Suprapubic skin (tissue), 4 donors: ENCODE measurements around the gene RC3H2. TPM values are rescaled to one million over a fixed set of nuclear protein-coding genes. Genes with fewer than 3 reads are reported as not detected.

ENCODE experiments used
- DNase-seq, 2 donors: peaks; one replicate each; pipeline ENCODE4 v3.0.0-alpha.2; 2019; ENCODE audit warnings: low spot score in 2 of 2
- H3K27ac ChIP-seq: fragments of 200-600 bp; sonication (generic); one replicate; pipeline ENCODE4 v1.5.1; 2019
- H3K27me3 ChIP-seq: fragments of 200-600 bp; sonication (generic); one replicate; pipeline ENCODE4 v1.5.1; 2019
- H3K36me3 ChIP-seq: fragments of 200-600 bp; sonication (generic); one replicate; pipeline ENCODE4 v1.5.1; 2019
- H3K4me1 ChIP-seq: fragments of 200-600 bp; sonication (generic); one replicate; pipeline ENCODE4 v1.5.1; 2019
- H3K4me3 ChIP-seq: fragments of 200-600 bp; sonication (generic); one replicate; pipeline ENCODE4 v1.5.1; 2019; ENCODE audit warnings: mild to moderate bottlenecking
- H3K9me3 ChIP-seq: fragments of 200-600 bp; sonication (generic); one replicate; pipeline ENCODE4 v1.5.1; 2019
- CTCF ChIP-seq, 2 donors: fragments of 200-600 bp in 1 of 2; fragments of 450-650 bp in 1 of 2; sonication (generic) in 1 of 2; IDR thresholded peaks; one replicate each; pipeline ENCODE4 v1.5.1; 2016 to 2019; ENCODE audit warnings: antibody characterized with exemption in 2 of 2, mild to moderate bottlenecking in 1 of 2, moderate library complexity in 1 of 2
- EP300 ChIP-seq: sonication (generic); formaldehyde crosslinking; IDR thresholded peaks from one replicate; pipeline ENCODE4 v1.6.1; 2017; ENCODE audit warnings: antibody characterized with exemption
- POLR2A ChIP-seq, 2 donors: fragments of 450-650 bp; IDR thresholded peaks; one replicate each; pipeline ENCODE4 v1.6.1; 2017; ENCODE audit warnings: antibody characterized with exemption in 2 of 2, mild to moderate bottlenecking in 2 of 2, moderate library complexity in 2 of 2
- POLR2AphosphoS5 ChIP-seq, 3 donors: sonication (generic); formaldehyde crosslinking; IDR thresholded peaks; one replicate each; pipeline ENCODE4 v1.6.1; 2017; ENCODE audit warnings: antibody characterized with exemption in 3 of 3
- WGBS: methylation state at CpG from one replicate; pipeline ENCODE4 v1.1.5; 2018; 5-methylcytosine and 5-hydroxymethylcytosine counted together
- total RNA-seq, 4 donors: library from RNA; depleted of rRNA; stranded (reverse); fragments of >200 nt; gene quantifications; one replicate each; pipeline ENCODE4 v1.1.0, GENCODE V29; 2016

Gene RC3H2
- total RNA-seq, 4 donors from 2014 or later, result 24.2 to 59.2 (median 28.6) TPM

- H3K27ac ChIP-seq, result peak within 1 kb of the TSS; percentile 97
- WGBS, result 1% methylated on average over 23 of the region's 54 CpGs
- TF ChIP-seq CTCF (IDR thresholded peaks at IDR 0.05) (no peak), EP300 (no peak), POLR2A (IDR thresholded peaks at IDR 0.05) (peak in 1 of 2 donors; percentile 78), POLR2AphosphoS5 (IDR thresholded peaks at IDR 0.05) (peak in 2 of 3 donors; percentile 66 to 82)
- H3K36me3 ChIP-seq, result peaks cover 5% of the 10 kb centered on the region
- no peaks in the 10 kb centered on the region for H3K9me3 ChIP-seq
- H3K27me3 ChIP-seq, result no peaks in the 10 kb centered on the region
- DNase-seq, result peak; percentile 100
- H3K4me1 ChIP-seq, result peaks cover 30% of the 10 kb centered on the region
- peak within 1 kb of the TSS; percentile 84 for H3K4me3 ChIP-seq
These were observed 35.8 kb upstream of the RC3H2 start, which contains the start of gene RABGAP1 for GRCh38 chr9:122940749-122941581. Gene RABGAP1 (plus strand): TSS chr9:122941020. CDS start chr9:122957060, 16,040 bp downstream.

- 26% methylated on average over 6 of the region's 6 CpGs for WGBS
- Histone ChIP-seq H3K27ac (peak overlapping the region; percentile 97), H3K27me3 (no peaks in the 10 kb centered on the region), H3K4me3 (peak overlapping the region; percentile 84), H3K4me1 (peaks cover 27% of the 10 kb centered on the region), H3K36me3 (peaks cover 5% of the 10 kb centered on the region), H3K9me3 (no peaks in the 10 kb centered on the region)
- no peak for DNase-seq
- TF ChIP-seq CTCF (IDR thresholded peaks at IDR 0.05), result no peak
- no peak for TF ChIP-seq EP300
- no peak for TF ChIP-seq POLR2A (IDR thresholded peaks at IDR 0.05)
- TF ChIP-seq POLR2AphosphoS5 (IDR thresholded peaks at IDR 0.05), result no peak
These were observed 35.2 kb upstream of the RC3H2 start for GRCh38 chr9:122940454-122940748.

GRCh38 chr9:122939601-122940000 is 34.4 kb upstream of the RC3H2 start:
- Histone ChIP-seq H3K27ac (no peak overlapping the region), H3K9me3 (no peaks in the 10 kb centered on the region), H3K36me3 (peaks cover 5% of the 10 kb centered on the region), H3K27me3 (no peaks in the 10 kb centered on the region), H3K4me1 (peaks cover 25% of the 10 kb centered on the region), H3K4me3 (no peak overlapping the region)
- no peak for TF ChIP-seq POLR2A (IDR thresholded peaks at IDR 0.05)
- no peak for TF ChIP-seq POLR2AphosphoS5 (IDR thresholded peaks at IDR 0.05)
- TF ChIP-seq CTCF (IDR thresholded peaks at IDR 0.05), result no peak
- TF ChIP-seq EP300, result no peak
- no peak for DNase-seq
- WGBS, result 88% methylated on average over 4 of the region's 4 CpGs

- H3K27me3 ChIP-seq, result no peaks in the 10 kb centered on the region
- TF ChIP-seq EP300, result no peak
- no peak for TF ChIP-seq POLR2A (IDR thresholded peaks at IDR 0.05)
- no peak for TF ChIP-seq POLR2AphosphoS5 (IDR thresholded peaks at IDR 0.05)
- no peak for TF ChIP-seq CTCF (IDR thresholded peaks at IDR 0.05)
- no peak overlapping the region for H3K4me3 ChIP-seq
- no peaks in the 10 kb centered on the region for H3K9me3 ChIP-seq
- H3K27ac ChIP-seq, result no peak overlapping the region
- H3K36me3 ChIP-seq, result peaks cover 5% of the 10 kb centered on the region
- no peak for DNase-seq
- WGBS, result 67% methylated on average over 1 of the region's 1 CpG
- peaks cover 26% of the 10 kb centered on the region for H3K4me1 ChIP-seq
These were observed 31.7 kb upstream of the RC3H2 start for GRCh38 chr9:122936883-122937282.

- Histone ChIP-seq H3K9me3 (no peaks in the 10 kb centered on the region), H3K36me3 (peaks cover 5% of the 10 kb centered on the region), H3K27ac (no peak overlapping the region), H3K27me3 (no peaks in the 10 kb centered on the region), H3K4me1 (peaks cover 22% of the 10 kb centered on the region), H3K4me3 (no peak overlapping the region)
- TF ChIP-seq POLR2AphosphoS5 (IDR thresholded peaks at IDR 0.05) (no peak), EP300 (no peak), CTCF (IDR thresholded peaks at IDR 0.05) (no peak), POLR2A (IDR thresholded peaks at IDR 0.05) (no peak)
- no peak for DNase-seq
- WGBS, result 93% methylated on average over 5 of the region's 5 CpGs
These were observed 31.3 kb upstream of the RC3H2 start for GRCh38 chr9:122936464-122936863.
